ENCODE results near the gene SYT12. TPM values are rescaled to one million over a fixed set of nuclear protein-coding genes. Genes with fewer than 3 reads are reported as not detected.

Gene SYT12
- total and polyA plus RNA-seq, 2 of the 4 experiments (the other 2 are of a cell fraction) = 0.54 to 0.74 TPM

- no peak for TF ChIP-seq USF2 (IDR thresholded peaks at IDR 0.05; ENCODE audit: low read depth, low read length)
- no peak for TF ChIP-seq FOS (IDR thresholded peaks at IDR 0.05; ENCODE audit: low read depth, low read length)
- TF ChIP-seq MXI1 (IDR thresholded peaks at IDR 0.05; ENCODE audit: borderline replicate concordance, low read depth, low read length) = no peak
- TF ChIP-seq MAFK (IDR thresholded peaks at IDR 0.05; ENCODE audit: low read depth, low read length) = no peak
- no peak for TF ChIP-seq SMC3 (IDR thresholded peaks at IDR 0.05; ENCODE audit: low read depth, low read length)
- TF ChIP-seq RAD21 (IDR thresholded peaks at IDR 0.05; ENCODE audit: low read length) = no peak
- no peak for TF ChIP-seq CHD1 (IDR thresholded peaks at IDR 0.05; ENCODE audit: low read depth, low read length)
Measured at GRCh38 chr11:66975405-66976027, 47.4 kb upstream of the SYT12 start (continued).
